SK-N-DZ (cell line): Measurements from ENCODE around the gene THAP7.
"Not testable (repeated sequence)": the region's sequence is repeated elsewhere in the genome, so short reads cannot be mapped to it uniquely, and the experiment has no call there.

Source experiments
- DNase-seq: peaks from one replicate; pipeline ENCODE4 v3.0.0-alpha.2; 2015; ENCODE audit warnings: low spot score

Gene THAP7

GRCh38 chr22:21013657-21014201 is 11.8 kb upstream of the THAP7 start:
- DNase-seq, result no peak

GRCh38 chr22:21012446-21013407 is 10.8 kb upstream of the THAP7 start:
- no peak for DNase-seq

GRCh38 chr22:21010426-21011113 is 8.7 kb upstream of the THAP7 start:
- no peak for DNase-seq

GRCh38 chr22:21009638-21010425 is 7.9 kb upstream of the THAP7 start:
- no peak for DNase-seq

GRCh38 chr22:21009208-21009607 is 7.3 kb upstream of the THAP7 start:
- DNase-seq, result not testable (repeated sequence)

- no peak for DNase-seq
These were observed 1.9 kb upstream of the THAP7 start for GRCh38 chr22:21003782-21004181.

- DNase-seq, result no peak
These were observed 824 bp downstream of the THAP7 start for GRCh38 chr22:21000987-21001600.

- no peak for DNase-seq
These were observed 1.5 kb downstream of the THAP7 start for GRCh38 chr22:21000207-21000986.

GRCh38 chr22:20999350-21000206 is 2.3 kb downstream of the THAP7 start:
- no peak for DNase-seq

GRCh38 chr22:20998411-20999336 is 3.2 kb downstream of the THAP7 start:
- DNase-seq, result no peak

GRCh38 chr22:20997536-20998257 is 4.2 kb downstream of the THAP7 start:
- DNase-seq, result no peak

- no peak for DNase-seq
These were observed 5.1 kb downstream of the THAP7 start for GRCh38 chr22:20996598-20997535.

GRCh38 chr22:20996031-20996410 is 5.9 kb downstream of the THAP7 start:
- no peak for DNase-seq

- no peak for DNase-seq
These were observed 6.4 kb downstream of the THAP7 start for GRCh38 chr22:20995329-20996030.

- no peak for DNase-seq
These were observed 7.0 kb downstream of the THAP7 start for GRCh38 chr22:20994902-20995241.
